GM12801 (cell line): Measurements from ENCODE around the gene HDHD2.

ENCODE experiments used
- TF ChIP-seq, protein P1 (sequence below): IDR thresholded peaks from one replicate; pipeline ENCODE4 v1.5.1; 2011; ENCODE audit warnings: control low read depth; ENCODE audit not compliant: insufficient read length; ENCODE audit errors: extremely low read depth

Gene HDHD2

DNA sequence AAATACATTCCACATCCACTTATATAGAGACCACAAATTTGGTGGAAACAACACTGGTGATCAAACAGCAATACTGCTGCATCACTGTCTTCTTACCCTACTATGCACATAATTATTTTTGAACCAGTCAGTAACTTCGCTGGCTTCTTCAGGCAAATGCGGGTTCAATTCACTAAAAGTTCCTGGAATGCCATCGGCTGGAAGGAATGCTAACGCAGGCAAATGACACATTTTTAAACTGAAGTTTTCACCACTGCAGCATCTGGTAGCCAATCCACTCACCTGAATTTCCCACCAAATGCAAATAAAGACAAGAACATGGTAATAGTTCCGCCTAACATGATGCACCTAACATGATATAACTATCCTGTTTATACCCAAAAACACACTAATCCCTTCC, 10.0 kb upstream of the HDHD2 start:
- TF ChIP-seq, protein P1, sequence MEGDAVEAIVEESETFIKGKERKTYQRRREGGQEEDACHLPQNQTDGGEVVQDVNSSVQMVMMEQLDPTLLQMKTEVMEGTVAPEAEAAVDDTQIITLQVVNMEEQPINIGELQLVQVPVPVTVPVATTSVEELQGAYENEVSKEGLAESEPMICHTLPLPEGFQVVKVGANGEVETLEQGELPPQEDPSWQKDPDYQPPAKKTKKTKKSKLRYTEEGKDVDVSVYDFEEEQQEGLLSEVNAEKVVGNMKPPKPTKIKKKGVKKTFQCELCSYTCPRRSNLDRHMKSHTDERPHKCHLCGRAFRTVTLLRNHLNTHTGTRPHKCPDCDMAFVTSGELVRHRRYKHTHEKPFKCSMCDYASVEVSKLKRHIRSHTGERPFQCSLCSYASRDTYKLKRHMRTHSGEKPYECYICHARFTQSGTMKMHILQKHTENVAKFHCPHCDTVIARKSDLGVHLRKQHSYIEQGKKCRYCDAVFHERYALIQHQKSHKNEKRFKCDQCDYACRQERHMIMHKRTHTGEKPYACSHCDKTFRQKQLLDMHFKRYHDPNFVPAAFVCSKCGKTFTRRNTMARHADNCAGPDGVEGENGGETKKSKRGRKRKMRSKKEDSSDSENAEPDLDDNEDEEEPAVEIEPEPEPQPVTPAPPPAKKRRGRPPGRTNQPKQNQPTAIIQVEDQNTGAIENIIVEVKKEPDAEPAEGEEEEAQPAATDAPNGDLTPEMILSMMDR = no peak

DNA sequence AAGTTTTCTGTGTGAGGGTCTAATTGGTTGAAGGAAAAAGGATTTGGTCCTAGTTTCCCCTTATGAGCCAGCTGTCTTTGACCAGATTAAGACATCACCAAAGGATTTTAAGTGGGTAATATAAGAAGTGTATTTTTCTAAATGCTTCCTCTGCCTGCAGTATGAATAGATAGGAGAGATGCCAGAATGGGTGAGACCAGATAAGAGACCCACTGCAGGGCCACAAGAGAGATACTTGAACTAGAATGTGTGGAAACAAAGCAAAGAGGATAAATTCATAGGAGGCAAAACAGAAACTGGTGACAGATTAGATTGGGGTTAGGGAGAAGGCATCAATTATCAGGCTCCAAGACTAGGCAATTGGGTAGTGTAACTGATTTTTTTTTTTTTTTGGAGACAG, 1.1 kb upstream of the HDHD2 start:
- TF ChIP-seq, protein P1 = no peak

DNA sequence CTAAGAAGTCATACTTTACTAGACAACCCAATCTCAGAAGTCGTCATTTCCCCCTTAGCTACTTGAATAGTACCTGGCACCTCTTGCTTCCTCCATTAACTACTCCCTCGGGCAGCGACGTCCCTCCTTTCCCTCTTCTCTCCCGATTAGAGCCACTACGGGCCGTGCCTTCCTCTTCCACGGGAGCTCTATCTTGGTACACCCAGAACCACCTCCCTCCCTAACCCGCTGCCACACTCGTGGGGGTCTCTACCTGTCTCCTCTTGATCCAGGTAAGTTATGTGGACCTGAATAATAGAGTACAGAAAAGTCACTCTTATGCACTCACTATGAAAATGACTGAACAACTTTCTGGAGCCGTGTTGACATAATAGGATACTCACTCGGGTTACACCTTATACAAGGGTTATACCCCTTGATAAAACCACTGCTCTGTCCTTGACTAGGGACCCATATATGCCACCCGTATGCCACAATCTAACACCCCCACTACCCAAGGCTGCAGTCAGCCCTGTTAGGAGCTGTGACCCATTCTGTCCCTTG, 595 bp upstream of the HDHD2 start:
- TF ChIP-seq, protein P1 = no peak

DNA sequence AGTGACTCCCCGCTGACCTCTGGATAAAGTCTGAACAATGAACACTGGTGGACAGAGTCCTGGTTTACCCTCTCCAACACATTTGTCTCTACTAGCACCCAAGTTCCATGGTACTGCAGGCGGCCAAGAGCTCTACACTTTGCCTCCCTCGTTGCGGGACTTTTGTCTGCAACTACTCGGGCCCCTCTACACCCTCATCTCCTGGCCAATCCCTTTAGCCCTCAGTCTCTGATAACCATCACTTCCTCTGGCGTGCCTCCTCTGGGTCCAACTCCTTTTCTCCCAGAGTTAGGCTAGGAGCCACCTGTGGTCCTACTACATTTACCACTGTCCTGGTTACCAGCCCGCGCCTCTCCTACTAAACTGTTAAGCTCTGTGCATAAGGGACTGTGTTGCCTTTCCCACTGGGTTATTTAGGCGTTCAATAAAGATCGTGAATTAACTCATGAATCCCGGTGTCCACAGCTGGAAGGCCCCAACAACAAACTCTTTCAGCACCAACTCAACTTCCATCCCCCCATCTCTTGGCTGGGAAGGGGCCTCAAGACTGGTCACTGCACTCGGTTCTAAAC, 757 bp downstream of the HDHD2 start:
- TF ChIP-seq, protein P1 = no peak

DNA sequence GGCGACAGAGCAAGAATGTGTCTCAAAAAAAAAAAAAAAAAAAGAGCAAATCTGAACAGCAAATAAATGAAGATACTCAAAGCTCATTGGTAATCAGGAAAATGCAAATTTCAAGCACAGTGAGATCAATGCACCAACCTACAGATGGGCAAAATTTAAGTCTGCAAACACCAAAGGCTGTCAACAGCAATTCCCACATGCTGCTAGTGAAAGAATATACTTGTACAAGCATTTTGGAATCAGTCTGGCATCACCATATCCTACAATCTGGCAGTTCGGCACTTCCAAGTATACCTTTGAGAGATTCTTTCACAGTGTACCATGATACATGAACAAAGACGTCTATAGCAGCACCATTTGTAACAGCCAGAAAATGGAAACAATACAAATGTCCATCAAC, 4.1 kb downstream of the HDHD2 start:
- TF ChIP-seq, protein P1 = no peak

DNA sequence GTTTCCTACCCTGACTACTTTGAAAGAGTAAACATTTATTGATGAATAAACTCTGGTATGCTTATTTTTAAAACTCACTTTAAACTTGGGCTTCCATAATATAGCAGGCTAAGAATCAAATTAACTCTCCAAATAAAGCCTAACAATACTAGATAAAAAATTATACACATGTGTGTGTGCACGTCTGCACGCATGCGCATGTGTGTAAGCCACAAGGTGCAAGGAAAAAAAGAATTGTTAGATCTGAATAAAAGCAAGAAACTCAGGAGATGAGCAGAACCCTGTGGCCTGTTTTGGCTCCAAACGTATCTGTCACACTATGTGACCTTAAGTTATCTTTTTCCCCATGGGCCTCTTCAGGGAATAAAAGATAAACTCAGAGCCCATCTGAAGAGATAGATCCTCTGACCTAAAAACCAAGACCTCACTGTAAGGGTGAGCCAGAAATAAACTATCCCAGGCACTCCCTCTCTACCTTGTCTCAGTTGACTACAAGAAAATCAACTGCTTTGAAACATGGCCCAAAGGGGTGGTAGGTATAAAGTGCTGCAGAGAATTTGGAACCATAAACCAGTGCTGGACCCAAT, 6.3 kb downstream of the HDHD2 start:
- TF ChIP-seq, protein P1 = no peak

DNA sequence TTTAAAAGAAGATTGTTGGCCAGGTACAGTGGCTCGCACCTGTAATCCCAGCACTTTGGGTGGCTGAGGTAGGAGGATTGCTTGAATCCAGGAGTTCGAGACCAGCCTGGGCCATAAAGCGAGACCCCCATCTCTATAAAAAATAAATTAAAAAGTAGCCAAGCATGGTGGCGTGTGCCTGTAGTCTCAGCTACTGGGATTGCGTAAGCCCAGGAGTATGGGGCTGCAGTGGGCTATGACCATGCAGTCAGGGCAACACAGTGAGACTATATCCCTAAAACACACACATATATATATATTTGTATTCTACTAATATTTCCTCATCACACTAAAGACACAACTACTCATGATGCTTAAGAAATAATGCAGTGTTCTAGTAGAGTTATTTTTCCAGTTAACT, 7.1 kb downstream of the HDHD2 start:
- TF ChIP-seq, protein P1 = no peak
